ENCODE data around the gene LBHD2. TPM values are rescaled to one million over a fixed set of nuclear protein-coding genes. Genes with fewer than 3 reads are reported as not detected.

The LBHD2 gene
- total and polyA plus RNA-seq, 2 of the 13 experiments (the other 11 are each of a cell fraction or from before 2014, with no cell fraction given): 0.67 to 1.00 TPM

- TF ChIP-seq ZNF318 (CRISPR knock-in tag; IDR thresholded peaks at IDR 0.05): no peak
- TF ChIP-seq ZNF407 (CRISPR knock-in tag; IDR thresholded peaks at IDR 0.05; ENCODE audit: not compliant biosample characterization): no peak
- TF ChIP-seq ZNF207 (IDR thresholded peaks at IDR 0.05; ENCODE audit: borderline replicate concordance): no peak
- TF ChIP-seq SP2 (CRISPR knock-in tag; IDR thresholded peaks at IDR 0.05): no peak
- TF ChIP-seq RXRB (CRISPR knock-in tag; IDR thresholded peaks at IDR 0.05; ENCODE audit: borderline replicate concordance): no peak
- peak; percentile 36; the same call in 1 of the 2 replicates for TF ChIP-seq SIN3A (IDR thresholded peaks at IDR 0.05; ENCODE audit: borderline replicate concordance, low read depth, low read length)
- no peak for TF ChIP-seq ZGPAT (CRISPR knock-in tag; IDR thresholded peaks at IDR 0.05)
These were observed 14.3 kb downstream of the LBHD2 start (continued) for GRCh38 chr14:103097994-103098957.
